ENCODE data around the gene RGL1.

RGL1 gene

DNA sequence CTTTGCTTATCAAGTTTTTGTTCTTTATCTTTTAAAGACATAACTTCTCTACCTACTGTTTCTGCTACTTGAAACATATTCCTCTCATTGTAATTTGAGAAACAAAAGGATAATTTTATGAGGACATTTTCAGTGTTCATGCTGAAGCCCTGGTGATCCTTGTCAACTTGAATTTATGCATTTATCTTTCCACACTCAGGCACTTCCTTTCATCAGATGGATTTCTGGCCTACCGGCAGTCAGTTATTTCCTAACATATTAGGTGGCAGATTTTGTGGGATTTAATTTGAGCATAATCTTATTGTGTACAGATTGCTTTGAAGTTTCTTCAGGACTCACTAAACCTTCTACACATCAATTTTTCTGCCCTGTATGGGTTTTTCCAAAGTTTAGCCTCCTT, 75.0 kb downstream of the RGL1 start:
- H3K36me3 Mint-ChIP-seq: peaks cover 16% of the 10 kb centered on the region
- H3K27ac Mint-ChIP-seq: no peak overlapping the region
- H3K9me3 Mint-ChIP-seq (ENCODE audit: low read depth): no peaks in the 10 kb centered on the region
- H3K4me1 Mint-ChIP-seq (ENCODE audit: low read depth): no peaks in the 10 kb centered on the region
- H3K27me3 Mint-ChIP-seq: no peaks in the 10 kb centered on the region
- H3K4me3 Mint-ChIP-seq: no peak overlapping the region

DNA sequence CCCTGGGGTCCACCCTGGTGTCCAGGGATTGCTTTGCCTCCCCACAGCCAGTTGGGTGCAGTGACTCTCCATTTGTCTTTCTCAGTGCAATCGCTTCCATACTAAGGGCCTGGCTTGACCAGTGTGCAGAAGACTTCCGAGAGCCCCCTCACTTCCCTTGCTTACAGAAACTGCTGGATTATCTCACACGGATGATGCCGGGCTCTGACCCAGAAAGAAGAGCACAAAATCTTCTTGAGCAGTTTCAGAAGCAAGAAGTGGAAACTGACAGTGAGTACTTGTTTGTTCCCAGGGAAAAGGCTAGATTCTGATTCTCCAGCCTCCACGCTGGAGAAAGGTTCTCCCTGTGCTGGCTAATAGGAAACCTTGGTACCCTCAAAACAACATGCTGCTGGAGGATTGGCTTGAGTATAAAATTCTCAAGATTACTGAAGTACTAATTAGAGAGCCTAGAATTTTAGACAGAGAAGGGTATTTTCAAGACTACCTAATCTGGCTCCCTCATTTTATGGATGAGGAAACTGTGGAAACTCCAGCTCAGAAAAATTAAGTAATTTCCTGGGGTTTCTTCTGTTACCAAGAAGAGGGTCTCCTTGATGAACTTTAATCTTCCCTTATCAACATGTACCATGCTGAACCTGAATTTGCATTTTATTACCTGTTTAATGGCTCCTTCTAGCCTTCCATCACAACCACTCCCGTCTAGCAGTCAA, 75.8 kb downstream of the RGL1 start:
- Mint-ChIP-seq H3K27me3 (no peaks in the 10 kb centered on the region), H3K4me1 (ENCODE audit: low read depth) (no peaks in the 10 kb centered on the region), H3K9me3 (ENCODE audit: low read depth) (no peaks in the 10 kb centered on the region), H3K36me3 (peaks cover 21% of the 10 kb centered on the region), H3K4me3 (no peak overlapping the region), H3K27ac (no peak overlapping the region)

DNA sequence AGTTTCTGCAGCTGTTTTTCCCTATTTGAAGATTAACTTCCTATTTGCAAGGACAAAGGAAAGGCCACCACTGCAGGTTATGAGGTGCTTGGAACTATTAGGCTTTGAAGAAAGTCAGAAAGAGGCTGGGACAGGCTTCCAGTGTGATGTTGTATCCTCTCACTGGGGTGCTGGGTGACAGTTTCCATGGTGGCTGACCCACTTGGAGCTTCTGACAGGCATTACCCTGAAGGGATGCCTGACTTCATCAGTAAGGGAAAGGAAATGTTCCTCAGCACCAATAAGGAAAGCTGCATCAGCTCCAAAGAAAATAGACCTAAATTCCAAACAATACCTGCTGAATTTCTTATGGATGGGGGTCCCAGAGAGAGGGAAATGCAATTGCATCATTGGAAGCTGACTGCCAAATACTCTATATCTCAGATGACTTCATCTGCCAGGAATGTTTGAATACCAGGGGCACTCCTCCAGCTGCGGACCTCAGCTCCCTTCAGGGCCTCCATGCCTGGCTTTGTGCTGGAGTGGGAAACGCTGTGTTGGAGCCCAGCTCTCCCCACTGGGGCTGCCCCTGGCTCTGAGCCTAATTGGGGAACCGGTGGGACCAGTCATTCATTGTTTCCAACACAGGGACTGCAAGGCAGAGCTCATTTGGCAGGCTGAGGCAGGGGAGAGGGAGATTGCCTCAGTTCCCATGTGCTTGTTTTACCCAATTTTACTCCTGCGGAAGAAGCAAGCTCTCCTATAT, 76.6 kb downstream of the RGL1 start:
- peaks cover 21% of the 10 kb centered on the region for H3K36me3 Mint-ChIP-seq
- no peak overlapping the region for H3K4me3 Mint-ChIP-seq
- H3K9me3 Mint-ChIP-seq (ENCODE audit: low read depth): no peaks in the 10 kb centered on the region
- H3K27me3 Mint-ChIP-seq: no peaks in the 10 kb centered on the region
- no peak overlapping the region for H3K27ac Mint-ChIP-seq
- no peaks in the 10 kb centered on the region for H3K4me1 Mint-ChIP-seq (ENCODE audit: low read depth)

DNA sequence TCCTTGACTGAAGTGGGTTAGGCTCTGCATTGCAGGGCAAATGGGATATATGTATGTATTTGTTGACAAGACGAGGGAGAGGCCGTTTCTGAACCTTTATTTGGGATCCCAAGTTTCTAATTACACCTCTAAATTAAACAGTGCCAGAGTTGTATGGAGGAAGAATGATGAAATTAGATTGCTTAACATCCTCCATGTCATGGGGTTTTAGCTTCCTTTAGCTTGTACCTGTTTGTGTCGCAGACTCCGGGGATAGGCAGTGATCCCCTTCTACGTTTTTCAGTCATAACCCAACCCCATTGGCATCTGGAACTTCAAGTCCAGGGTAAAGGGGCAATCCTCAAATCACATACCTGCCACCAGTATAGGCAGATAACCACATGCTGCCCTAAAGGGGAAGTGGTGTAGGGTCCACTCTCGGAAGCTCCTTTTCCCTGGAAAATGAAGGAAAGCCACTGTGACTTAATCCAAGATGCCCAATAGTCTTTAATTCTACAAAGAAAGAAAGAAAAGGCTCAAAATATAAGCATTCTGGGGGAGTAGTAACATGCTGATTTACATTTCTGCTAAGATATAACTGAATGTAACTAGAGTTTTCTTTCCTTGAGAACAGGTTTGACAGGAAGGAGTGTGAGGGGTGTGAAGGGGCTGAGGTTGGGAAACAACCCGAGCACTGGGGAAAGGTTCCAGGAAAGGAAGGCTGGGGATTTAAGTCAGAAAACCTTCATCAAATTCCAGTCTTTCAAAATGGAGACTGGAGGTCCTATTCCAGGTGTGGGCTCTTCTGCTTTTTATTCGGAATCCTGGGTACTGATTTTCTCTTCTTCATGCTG, 77.6 kb downstream of the RGL1 start:
- H3K4me1 Mint-ChIP-seq (ENCODE audit: low read depth): peaks cover 9% of the 10 kb centered on the region
- no peak overlapping the region for H3K27ac Mint-ChIP-seq
- H3K36me3 Mint-ChIP-seq: peaks cover 20% of the 10 kb centered on the region
- no peaks in the 10 kb centered on the region for H3K27me3 Mint-ChIP-seq
- no peak overlapping the region for H3K4me3 Mint-ChIP-seq
- H3K9me3 Mint-ChIP-seq (ENCODE audit: low read depth): no peaks in the 10 kb centered on the region

DNA sequence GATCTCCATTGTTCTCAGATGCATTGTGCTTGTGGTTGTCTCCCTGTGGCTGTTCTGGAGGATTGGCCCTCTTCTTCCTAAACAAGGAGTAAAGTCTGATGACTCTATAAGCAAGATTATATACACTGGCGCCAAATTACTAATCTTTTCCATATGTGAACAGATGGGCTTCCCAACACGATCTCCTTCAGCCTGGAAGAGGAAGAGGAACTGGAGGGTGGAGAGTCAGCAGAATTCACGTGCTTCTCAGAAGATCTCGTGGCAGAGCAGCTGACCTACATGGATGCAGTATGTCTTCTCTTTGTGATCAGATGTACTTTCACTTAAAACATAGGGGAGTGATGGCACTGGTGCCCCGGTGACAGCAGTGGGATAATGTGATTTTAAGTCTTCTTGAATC, 78.7 kb downstream of the RGL1 start:
- H3K4me1 Mint-ChIP-seq (ENCODE audit: low read depth): peaks cover 20% of the 10 kb centered on the region
- peaks cover 17% of the 10 kb centered on the region for H3K36me3 Mint-ChIP-seq
- H3K27ac Mint-ChIP-seq: no peak overlapping the region
- no peaks in the 10 kb centered on the region for H3K27me3 Mint-ChIP-seq
- no peaks in the 10 kb centered on the region for H3K9me3 Mint-ChIP-seq (ENCODE audit: low read depth)
- H3K4me3 Mint-ChIP-seq: no peak overlapping the region

DNA sequence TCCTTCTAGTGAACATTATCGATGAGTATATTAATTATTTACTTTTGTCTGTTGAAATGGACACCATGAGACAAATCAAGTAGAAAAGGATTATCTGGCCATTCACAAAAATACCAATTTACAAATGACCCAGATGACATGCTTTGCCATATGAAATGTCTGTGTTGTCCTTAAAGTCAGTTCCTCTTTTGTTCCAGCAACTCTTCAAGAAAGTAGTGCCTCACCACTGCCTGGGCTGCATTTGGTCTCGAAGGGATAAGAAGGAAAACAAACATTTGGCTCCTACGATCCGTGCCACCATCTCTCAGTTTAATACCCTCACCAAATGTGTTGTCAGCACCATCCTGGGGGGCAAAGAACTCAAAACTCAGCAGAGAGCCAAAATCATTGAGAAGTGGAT, 79.6 kb downstream of the RGL1 start:
- Mint-ChIP-seq H3K27me3 (no peaks in the 10 kb centered on the region), H3K36me3 (peaks cover 17% of the 10 kb centered on the region), H3K4me1 (ENCODE audit: low read depth) (peaks cover 29% of the 10 kb centered on the region), H3K4me3 (no peak overlapping the region), H3K27ac (no peak overlapping the region), H3K9me3 (ENCODE audit: low read depth) (no peaks in the 10 kb centered on the region)

DNA sequence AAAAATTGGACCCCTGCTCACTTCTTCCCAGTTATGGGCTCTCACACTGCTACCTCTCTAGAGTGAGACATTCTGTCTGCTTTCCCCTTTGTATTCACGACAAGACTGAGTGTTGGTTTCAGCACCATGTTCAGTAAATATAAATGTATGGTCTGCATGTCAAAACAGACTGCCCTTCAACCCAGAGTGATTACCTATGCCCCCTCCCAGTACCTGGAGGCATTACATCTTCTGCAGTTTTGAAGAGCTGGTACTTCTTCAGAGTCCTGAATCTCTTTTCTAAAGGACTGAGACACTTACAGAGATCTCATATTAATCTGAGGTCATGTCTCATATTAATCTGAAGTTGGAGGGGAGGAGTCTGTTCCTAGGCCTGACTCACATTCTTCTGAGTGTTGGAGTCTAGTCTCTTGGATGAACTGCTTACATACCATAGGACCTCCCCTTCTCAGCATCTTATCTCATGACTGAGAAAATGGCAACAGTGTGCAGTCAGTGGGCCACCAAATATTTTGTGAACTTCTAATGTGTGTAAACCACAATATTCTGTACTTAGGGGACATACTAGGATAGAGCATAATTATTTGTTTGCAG, 80.3 kb downstream of the RGL1 start:
- Mint-ChIP-seq H3K9me3 (ENCODE audit: low read depth) (no peaks in the 10 kb centered on the region), H3K27ac (no peak overlapping the region), H3K36me3 (peaks cover 19% of the 10 kb centered on the region), H3K4me3 (no peak overlapping the region), H3K4me1 (ENCODE audit: low read depth) (peaks cover 34% of the 10 kb centered on the region), H3K27me3 (no peaks in the 10 kb centered on the region)

DNA sequence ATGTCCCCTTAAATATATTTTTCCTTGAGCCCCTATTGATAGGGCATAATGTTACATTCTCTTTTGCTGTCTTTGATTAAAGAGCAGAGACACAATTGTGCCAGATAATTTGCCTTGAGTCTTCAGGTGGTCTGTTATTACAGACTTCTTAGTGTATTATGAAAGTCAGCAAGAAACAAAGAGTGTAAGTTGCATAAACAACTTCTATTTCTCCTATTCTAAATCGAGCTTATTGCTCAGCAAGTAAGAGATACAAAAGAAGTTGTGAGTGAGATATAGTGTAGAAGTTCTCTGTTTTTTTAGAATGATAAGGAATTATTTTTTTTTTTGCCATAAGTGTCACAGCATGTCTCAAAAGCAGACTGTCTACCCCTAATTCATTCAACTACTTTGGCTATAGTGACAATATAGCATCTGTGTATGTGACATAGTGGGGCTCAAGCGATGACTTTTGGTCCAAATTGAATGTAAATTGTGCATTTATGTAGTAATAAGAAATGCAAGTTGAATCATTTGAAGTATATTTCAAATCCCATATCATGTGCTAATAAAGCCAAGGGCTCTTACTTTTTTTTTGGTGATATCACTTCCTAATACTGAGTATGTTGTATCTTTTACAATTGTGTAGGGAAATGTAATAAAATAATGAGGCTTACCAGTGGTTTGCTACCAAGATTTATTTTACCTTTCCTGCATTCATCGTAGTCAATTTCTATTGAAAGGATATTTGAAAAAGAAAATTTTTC, 81.3 kb downstream of the RGL1 start:
- H3K9me3 Mint-ChIP-seq (ENCODE audit: low read depth): no peaks in the 10 kb centered on the region
- H3K27ac Mint-ChIP-seq: no peak overlapping the region
- peaks cover 16% of the 10 kb centered on the region for H3K36me3 Mint-ChIP-seq
- H3K4me1 Mint-ChIP-seq (ENCODE audit: low read depth): peaks cover 34% of the 10 kb centered on the region
- H3K4me3 Mint-ChIP-seq: no peak overlapping the region
- H3K27me3 Mint-ChIP-seq: no peaks in the 10 kb centered on the region

DNA sequence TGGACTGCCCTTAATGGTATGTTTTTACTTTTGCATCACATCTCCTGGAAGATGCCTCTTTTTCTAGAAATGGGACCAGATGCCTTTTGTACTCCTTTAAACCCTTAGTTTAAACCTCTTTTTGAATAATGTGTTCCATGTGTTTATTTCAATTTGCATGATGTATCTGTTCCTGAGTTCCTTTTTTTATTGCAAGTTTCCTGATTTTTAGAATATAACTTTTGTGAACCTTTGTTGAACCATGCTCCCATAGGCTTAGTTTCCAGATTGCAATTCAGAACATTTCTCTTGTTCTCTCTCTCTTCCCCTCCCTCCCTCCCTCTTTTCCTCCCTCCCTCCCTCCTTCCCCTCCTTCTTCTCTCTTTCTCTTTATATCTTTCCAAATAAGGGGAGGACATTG, 81.9 kb downstream of the RGL1 start:
- Mint-ChIP-seq H3K9me3 (ENCODE audit: low read depth) (no peaks in the 10 kb centered on the region), H3K27me3 (no peaks in the 10 kb centered on the region), H3K4me3 (no peak overlapping the region), H3K36me3 (peaks cover 16% of the 10 kb centered on the region), H3K27ac (no peak overlapping the region), H3K4me1 (ENCODE audit: low read depth) (peaks cover 34% of the 10 kb centered on the region)

DNA sequence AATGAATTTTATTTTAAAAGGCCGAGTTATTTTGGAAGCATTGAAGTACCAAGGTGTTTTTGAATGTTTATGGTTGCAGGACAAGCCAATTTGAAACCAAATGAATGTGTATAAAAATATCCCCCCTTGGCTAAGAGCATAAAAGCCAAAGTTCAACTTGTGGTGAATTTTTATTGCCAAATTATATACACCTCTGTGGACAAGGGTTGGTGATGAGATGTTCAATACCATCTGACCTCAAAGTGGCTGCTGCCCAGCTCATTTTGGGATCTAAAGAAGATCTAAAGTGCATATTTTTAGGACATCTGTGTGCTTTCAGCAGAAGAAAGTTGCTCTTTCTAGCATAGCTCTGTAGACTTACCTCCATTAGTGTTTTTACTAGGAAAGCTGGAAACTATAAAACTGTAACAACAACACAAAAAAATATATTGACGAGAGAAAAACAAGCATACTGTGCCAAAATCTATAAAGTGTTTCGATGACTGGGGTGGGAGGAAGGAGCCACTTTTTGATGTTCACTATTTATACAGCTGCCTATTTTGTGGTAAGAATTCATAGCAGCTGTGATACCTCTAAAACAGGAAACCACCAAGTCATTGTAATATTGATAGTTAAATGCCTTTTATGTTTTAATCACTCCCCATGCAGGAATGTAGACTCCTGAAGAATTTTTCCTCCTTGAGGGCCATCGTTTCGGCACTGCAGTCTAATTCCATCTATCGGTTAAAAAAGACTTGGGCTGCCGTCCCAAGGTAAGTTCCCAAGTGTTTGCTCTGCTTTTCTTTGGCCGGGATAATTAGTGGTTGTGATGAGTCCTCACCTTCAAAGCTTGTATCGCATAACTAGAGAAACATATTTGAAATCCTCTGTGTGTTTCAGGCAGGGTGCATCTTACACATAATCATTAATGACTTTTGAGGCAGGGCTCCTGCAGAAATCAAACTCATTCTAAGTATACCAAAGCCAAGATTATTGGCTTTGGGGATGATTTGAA, 83.2 kb downstream of the RGL1 start:
- Mint-ChIP-seq H3K27ac (peak overlapping the region; percentile 46), H3K9me3 (ENCODE audit: low read depth) (no peaks in the 10 kb centered on the region), H3K4me3 (peak overlapping the region; percentile 44), H3K4me1 (ENCODE audit: low read depth) (peaks cover 34% of the 10 kb centered on the region), H3K36me3 (peaks cover 13% of the 10 kb centered on the region), H3K27me3 (no peaks in the 10 kb centered on the region)

DNA sequence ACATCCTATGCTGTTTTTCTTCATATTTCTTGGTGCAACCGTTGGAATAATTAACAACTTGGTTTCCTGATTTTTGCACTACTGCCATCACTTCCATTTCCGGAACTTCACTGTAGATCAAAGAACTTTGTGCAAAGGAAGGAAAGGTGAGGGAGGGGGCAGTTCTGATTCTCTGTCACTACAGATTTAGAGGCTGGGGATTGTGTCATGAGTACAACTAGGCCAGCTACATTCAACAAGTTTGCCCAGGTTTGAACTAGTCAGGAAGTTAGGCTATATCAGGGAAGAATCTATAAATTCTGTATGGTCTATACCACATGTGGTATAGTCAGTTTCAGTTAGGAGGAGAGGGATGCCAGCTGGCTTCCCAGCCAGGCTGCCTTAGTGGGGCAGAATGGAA, 84.2 kb downstream of the RGL1 start:
- H3K9me3 Mint-ChIP-seq (ENCODE audit: low read depth): no peaks in the 10 kb centered on the region
- peak overlapping the region; percentile 25 for H3K27ac Mint-ChIP-seq
- H3K4me1 Mint-ChIP-seq (ENCODE audit: low read depth): peaks cover 34% of the 10 kb centered on the region
- no peaks in the 10 kb centered on the region for H3K27me3 Mint-ChIP-seq
- H3K36me3 Mint-ChIP-seq: peaks cover 17% of the 10 kb centered on the region
- no peak overlapping the region for H3K4me3 Mint-ChIP-seq

DNA sequence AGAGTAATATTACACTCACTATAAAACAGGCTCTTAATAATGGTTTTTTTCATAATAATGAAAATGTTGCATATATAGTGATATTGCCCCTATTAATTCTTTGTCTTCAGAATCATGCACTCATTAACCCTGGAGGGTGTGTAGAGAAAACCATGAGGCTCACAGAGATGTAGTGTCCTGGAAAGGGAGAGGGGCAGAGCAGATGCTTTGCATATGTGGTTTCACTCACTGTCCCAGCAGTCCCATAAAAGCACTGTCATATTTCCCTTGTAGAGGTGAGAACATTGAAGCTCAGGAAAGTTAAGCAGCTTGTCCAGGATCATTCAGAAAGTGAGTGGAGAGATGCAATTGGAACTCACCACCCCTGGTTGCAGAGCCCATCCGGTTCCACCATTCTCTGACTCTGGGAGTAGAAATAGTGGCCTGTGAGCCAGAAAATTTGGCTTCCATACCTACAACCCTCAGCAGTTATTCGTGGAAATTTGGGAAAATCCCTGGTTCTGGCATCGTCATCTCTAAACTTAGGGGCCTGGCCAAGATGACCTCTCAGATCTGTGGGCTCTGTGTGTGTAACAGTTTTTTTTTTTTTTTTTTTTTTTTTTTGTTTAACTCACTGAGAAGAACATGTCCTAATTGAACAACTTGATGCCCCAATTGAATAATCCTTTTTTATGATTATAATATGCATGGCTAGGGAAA, 86.4 kb downstream of the RGL1 start:
- no peak overlapping the region for H3K4me3 Mint-ChIP-seq

DNA sequence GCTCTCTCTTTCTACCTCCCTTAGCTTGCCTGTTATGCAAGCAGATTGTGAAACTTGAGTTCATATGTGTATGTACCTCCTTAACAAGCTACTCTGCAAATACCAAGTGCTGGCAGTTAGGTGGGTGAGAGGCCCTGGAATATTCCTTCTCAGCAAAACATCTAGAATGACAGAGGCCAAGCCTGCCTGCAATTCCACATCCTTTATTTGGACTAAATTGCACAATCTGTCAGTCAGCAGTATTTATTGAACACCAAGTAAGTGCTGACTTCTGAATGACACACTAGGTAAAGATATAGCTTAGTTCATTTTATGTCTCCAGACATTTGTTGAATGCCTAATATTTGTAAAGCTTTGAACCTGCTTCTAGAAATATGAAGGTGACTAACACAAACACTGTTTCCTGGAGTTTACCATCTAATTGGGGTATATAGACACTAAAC, 87.5 kb downstream of the RGL1 start:
- no peak overlapping the region for H3K27ac Mint-ChIP-seq
- no peak overlapping the region for H3K4me3 Mint-ChIP-seq
- no peaks in the 10 kb centered on the region for H3K9me3 Mint-ChIP-seq (ENCODE audit: low read depth)
- peaks cover 35% of the 10 kb centered on the region for H3K4me1 Mint-ChIP-seq (ENCODE audit: low read depth)
- no peaks in the 10 kb centered on the region for H3K27me3 Mint-ChIP-seq
- peaks cover 11% of the 10 kb centered on the region for H3K36me3 Mint-ChIP-seq

More for the DNA sequence above, 86.4 kb downstream of the RGL1 start:
- Mint-ChIP-seq H3K36me3 (peaks cover 9% of the 10 kb centered on the region), H3K9me3 (ENCODE audit: low read depth) (no peaks in the 10 kb centered on the region), H3K27ac (no peak overlapping the region), H3K27me3 (no peaks in the 10 kb centered on the region), H3K4me1 (ENCODE audit: low read depth) (peaks cover 34% of the 10 kb centered on the region)
